HepG2 (cell line): Measurements from ENCODE around the gene UBE2E1. TPM values are rescaled to one million over a fixed set of nuclear protein-coding genes. Genes with fewer than 3 reads are reported as not detected.

Experiments used
- CCAR2 ChIP-seq: fragments of 200-400 bp; formaldehyde crosslinking; optimal IDR thresholded peaks from 2 replicates; pipeline ENCODE3; 2018; ENCODE audit warnings: low read depth, mild to moderate bottlenecking, low read length, moderate library complexity
- FOXO1 ChIP-seq: sonication (generic); formaldehyde crosslinking; IDR thresholded peaks from 2 replicates; pipeline ENCODE4 v1.4.0; 2020; ENCODE audit warnings: missing genetic modification reagents
- HCFC1 ChIP-seq: fragments of 150-350 bp; IDR thresholded peaks from 2 replicates; pipeline ENCODE4 v1.6.1; 2014; ENCODE audit warnings: low read depth, low read length
- NFIC ChIP-seq: IDR thresholded peaks from 2 replicates; pipeline ENCODE4 v1.6.1; 2012; ENCODE audit warnings: mild to moderate bottlenecking, low read length, inconsistent platforms
- RARA ChIP-seq: IDR thresholded peaks from 2 replicates; pipeline ENCODE4 v1.6.1; 2016; ENCODE audit warnings: missing genetic modification reagents, missing compliant biosample characterization
- TAF1 ChIP-seq: sonication (generic); formaldehyde crosslinking; IDR thresholded peaks from 2 replicates; pipeline ENCODE4 v1.4.0; 2020; ENCODE audit warnings: missing genetic modification reagents
- XBP1 ChIP-seq: sonication (generic); formaldehyde crosslinking; IDR thresholded peaks from 2 replicates; pipeline ENCODE4 v1.5.0; 2020; ENCODE audit warnings: missing genetic modification reagents
- ZBTB20 ChIP-seq: sonication (generic); formaldehyde crosslinking; IDR thresholded peaks from 2 replicates; pipeline ENCODE4 v1.8.1; 2023; ENCODE audit warnings: missing genetic modification reagents, low read depth, mild to moderate bottlenecking, borderline replicate concordance
- ZNF138 ChIP-seq: sonication (generic); formaldehyde crosslinking; IDR thresholded peaks from 2 replicates; pipeline ENCODE4 v1.5.0; 2020; ENCODE audit warnings: mild to moderate bottlenecking, low read depth, missing genetic modification reagents
- ZNF20 ChIP-seq: sonication (generic); formaldehyde crosslinking; IDR thresholded peaks from 2 replicates; pipeline ENCODE4 v1.4.0; 2020; ENCODE audit warnings: mild to moderate bottlenecking, moderate library complexity, missing genetic modification reagents
- ZNF296 ChIP-seq: sonication (generic); formaldehyde crosslinking; conservative IDR thresholded peaks from 2 replicates; pipeline ENCODE4 v1.5.0; 2020; ENCODE audit warnings: mild to moderate bottlenecking, missing genetic modification reagents
- ZNF414 ChIP-seq: sonication (generic); formaldehyde crosslinking; IDR thresholded peaks from 2 replicates; pipeline ENCODE4 v1.5.0; 2020; ENCODE audit warnings: missing genetic modification reagents
- ZNF431 ChIP-seq: sonication (generic); formaldehyde crosslinking; IDR thresholded peaks from 2 replicates; pipeline ENCODE4 v1.9.0; 2022; ENCODE audit warnings: missing genetic modification reagents, low read depth, mild to moderate bottlenecking, borderline replicate concordance
- ZNF576 ChIP-seq: sonication (generic); formaldehyde crosslinking; IDR thresholded peaks from 2 replicates; pipeline ENCODE4 v1.4.0; 2020; ENCODE audit warnings: mild to moderate bottlenecking, missing genetic modification reagents
- ZNF777 ChIP-seq: sonication (generic); formaldehyde crosslinking; IDR thresholded peaks from 2 replicates; pipeline ENCODE4 v1.4.0; 2020; ENCODE audit warnings: missing genetic modification reagents
- polyA plus RNA-seq, 8 experiments: library from polyadenylated mRNA; depleted of rRNA in 3 of 8; stranded (reverse) in 7 of 8; unstranded in 1 of 8; fragments of >200 nt; fragmentation: Illumina TruSeq in 4 of 8; extraction: Trizol in 4 of 8; gene quantifications; 2 replicates each; pipeline versions ENCODE4 v1.2.1 to v1.2.3, GENCODE V29; 2011 to 2016; ENCODE audit warnings: low read depth in 4 of 8, missing spikeins in 1 of 8, mixed read lengths in 1 of 8; ENCODE audit not compliant: insufficient read depth in 1 of 8
- total RNA-seq, 5 experiments: library from RNA; depleted of rRNA; stranded (reverse); fragments of >200 nt; fragmentation: Illumina TruSeq; extraction: Trizol; gene quantifications; 2 replicates each; pipeline ENCODE4 v1.2.3, GENCODE V29; 2016; ENCODE audit warnings: low read depth in 1 of 5

UBE2E1 gene
- total and polyA plus RNA-seq, 2 of the 13 experiments (the other 11 are each of a cell fraction or from before 2014, with no cell fraction given): 55.4 to 61.8 TPM

- no peak for TF ChIP-seq NFIC
- TF ChIP-seq ZNF576 (CRISPR knock-in tag): no peak
- TF ChIP-seq RARA (CRISPR knock-in tag): no peak
- no peak for TF ChIP-seq ZNF296 (CRISPR knock-in tag)
- no peak for TF ChIP-seq ZNF20 (CRISPR knock-in tag)
- TF ChIP-seq ZNF777 (CRISPR knock-in tag): no peak
- no peak for TF ChIP-seq ZBTB20 (CRISPR knock-in tag)
- TF ChIP-seq ZNF431 (CRISPR knock-in tag): no peak
- TF ChIP-seq FOXO1 (CRISPR knock-in tag): no peak
- TF ChIP-seq TAF1 (CRISPR knock-in tag): no peak
- no peak for TF ChIP-seq HCFC1
- TF ChIP-seq ZNF414 (CRISPR knock-in tag): no peak
- TF ChIP-seq XBP1 (CRISPR knock-in tag): no peak
- TF ChIP-seq ZNF138: no peak
- no peak for TF ChIP-seq CCAR2
Observed at GRCh38 chr3:23809294-23809693, 3.5 kb downstream of the UBE2E1 start (continued).
